ENCODE data around the gene ZNF853. TPM values are rescaled to one million over a fixed set of nuclear protein-coding genes. Genes with fewer than 3 reads are reported as not detected.
"Not testable (repeated sequence)": the region's sequence is repeated elsewhere in the genome, so short reads cannot be mapped to it uniquely, and the experiment has no call there.

The ZNF853 gene
- polyA plus RNA-seq, 1 donor (not counting 4 experiments of a cell fraction or from before 2014, with no cell fraction given) = 0.03 TPM

- Histone ChIP-seq H3K27me3 (ENCODE audit: control insufficient read depth, extremely low read depth, insufficient read depth, low read length) (no peaks in the 10 kb centered on the region), H4K20me1 (ENCODE audit: control insufficient read depth, extremely low read depth, insufficient read depth, low read length) (no peaks in the 10 kb centered on the region), H3K27ac (ENCODE audit: control insufficient read depth, insufficient read depth, low read length) (no peak overlapping the region), H3K36me3 (ENCODE audit: control insufficient read depth in 2 of 2, extremely low read depth in 1 of 2, insufficient read depth in 2 of 2, low read length in 2 of 2) (peaks cover 3 to 10% of the 10 kb centered on the region in 2 experiments), H3K9ac (ENCODE audit: control insufficient read depth, extremely low read depth, insufficient read depth, low read length) (no peak overlapping the region), H3K79me2 (ENCODE audit: control insufficient read depth, insufficient read depth, low read length) (no peaks in the 10 kb centered on the region), H3K9me3 (ENCODE audit: control insufficient read depth, low read depth, low read length) (no peaks in the 10 kb centered on the region), H3K4me2 (ENCODE audit: control insufficient read depth, extremely low read depth, insufficient read depth, low read depth, low read length) (no peak overlapping the region), H3K4me3 (ENCODE audit: control insufficient read depth in 2 of 3, extremely low read depth in 1 of 3, insufficient read depth in 2 of 3, low read depth in 1 of 3, low read length in 3 of 3) (no peak overlapping the region), H3K4me1 (ENCODE audit: control insufficient read depth, extremely low read depth, insufficient read depth, low read length) (no peaks in the 10 kb centered on the region), H2AFZ (ENCODE audit: control insufficient read depth, low read length) (no peak overlapping the region), H3K9me1 (ENCODE audit: control insufficient read depth, extremely low read depth, insufficient read depth, low read length) (no peaks in the 10 kb centered on the region)
- TF ChIP-seq EZH2 (IDR thresholded peaks at IDR 0.05; ENCODE audit: low read length) = no peak
- TF ChIP-seq CTCF (optimal IDR thresholded peaks at IDR 0.05 in 1 of 3, IDR thresholded peaks at IDR 0.05 in 1 of 3, conservative IDR thresholded peaks at IDR 0.05 in 1 of 3; ENCODE audit: extremely low read depth in 1 of 3, insufficient read depth in 2 of 3, low read length in 3 of 3) = peak; percentile 11 to 25 (median 17)
- FAIRE-seq (no peak), DNase-seq (ENCODE audit: low read depth, low spot score) (no peak)
- dilution Hi-C loops (cut with MboI; ENCODE audit: extremely low pct_ligation_motif_present, low sequenced_read_pairs) = no loop called here
Measured at GRCh38 chr7:6579446-6579845, 36.0 kb upstream of the ZNF853 start.

- H3K27ac ChIP-seq (ENCODE audit: control insufficient read depth, insufficient read depth, low read length); H3K4me2 ChIP-seq (ENCODE audit: control insufficient read depth, extremely low read depth, insufficient read depth, low read depth, low read length); H3K27me3 ChIP-seq (ENCODE audit: control insufficient read depth, extremely low read depth, insufficient read depth, low read length); H2AFZ ChIP-seq (ENCODE audit: control insufficient read depth, low read length); dilution Hi-C loops (cut with MboI; ENCODE audit: extremely low pct_ligation_motif_present, low sequenced_read_pairs); H3K4me3 ChIP-seq (ENCODE audit: control insufficient read depth in 2 of 3, extremely low read depth in 1 of 3, insufficient read depth in 2 of 3, low read depth in 1 of 3, low read length in 3 of 3); H3K9ac ChIP-seq (ENCODE audit: control insufficient read depth, extremely low read depth, insufficient read depth, low read length); H3K4me1 ChIP-seq (ENCODE audit: control insufficient read depth, extremely low read depth, insufficient read depth, low read length); FAIRE-seq; H3K9me3 ChIP-seq (ENCODE audit: control insufficient read depth, low read depth, low read length); H3K9me1 ChIP-seq (ENCODE audit: control insufficient read depth, extremely low read depth, insufficient read depth, low read length); DNase-seq (ENCODE audit: low read depth, low spot score); H4K20me1 ChIP-seq (ENCODE audit: control insufficient read depth, extremely low read depth, insufficient read depth, low read length); H3K79me2 ChIP-seq (ENCODE audit: control insufficient read depth, insufficient read depth, low read length): not testable (repeated sequence)
- peaks cover 8 to 15% of the 10 kb centered on the region in 2 experiments for H3K36me3 ChIP-seq (ENCODE audit: control insufficient read depth in 2 of 2, extremely low read depth in 1 of 2, insufficient read depth in 2 of 2, low read length in 2 of 2)
Measured at GRCh38 chr7:6585746-6586432, 29.5 kb upstream of the ZNF853 start.

- H3K27ac ChIP-seq (ENCODE audit: control insufficient read depth, insufficient read depth, low read length) = no peak overlapping the region
- no peak overlapping the region for H3K4me2 ChIP-seq (ENCODE audit: control insufficient read depth, extremely low read depth, insufficient read depth, low read depth, low read length)
- H3K4me1 ChIP-seq (ENCODE audit: control insufficient read depth, extremely low read depth, insufficient read depth, low read length) = peaks cover 6% of the 10 kb centered on the region
- H3K27me3 ChIP-seq (ENCODE audit: control insufficient read depth, extremely low read depth, insufficient read depth, low read length) = no peaks in the 10 kb centered on the region
- H3K9me1 ChIP-seq (ENCODE audit: control insufficient read depth, extremely low read depth, insufficient read depth, low read length) = no peaks in the 10 kb centered on the region
- H3K36me3 ChIP-seq (ENCODE audit: control insufficient read depth in 2 of 2, extremely low read depth in 1 of 2, insufficient read depth in 2 of 2, low read length in 2 of 2) = peaks cover 10 to 14% of the 10 kb centered on the region in 2 experiments
- no peak for TF ChIP-seq CTCF (optimal IDR thresholded peaks at IDR 0.05 in 1 of 3, IDR thresholded peaks at IDR 0.05 in 1 of 3, conservative IDR thresholded peaks at IDR 0.05 in 1 of 3; ENCODE audit: extremely low read depth in 1 of 3, insufficient read depth in 2 of 3, low read length in 3 of 3)
- no peak for TF ChIP-seq EZH2 (IDR thresholded peaks at IDR 0.05; ENCODE audit: low read length)
- peaks cover 13% of the 10 kb centered on the region for H3K79me2 ChIP-seq (ENCODE audit: control insufficient read depth, insufficient read depth, low read length)
- dilution Hi-C loops (cut with MboI; ENCODE audit: extremely low pct_ligation_motif_present, low sequenced_read_pairs) = no loop called here
- DNase-seq (ENCODE audit: low read depth, low spot score) (no peak), FAIRE-seq (no peak)
- no peak overlapping the region for H3K9ac ChIP-seq (ENCODE audit: control insufficient read depth, extremely low read depth, insufficient read depth, low read length)
- no peak overlapping the region for H2AFZ ChIP-seq (ENCODE audit: control insufficient read depth, low read length)
- H3K9me3 ChIP-seq (ENCODE audit: control insufficient read depth, low read depth, low read length) = no peaks in the 10 kb centered on the region
- H3K4me3 ChIP-seq (ENCODE audit: control insufficient read depth in 2 of 3, extremely low read depth in 1 of 3, insufficient read depth in 2 of 3, low read depth in 1 of 3, low read length in 3 of 3) = no peak overlapping the region
- H4K20me1 ChIP-seq (ENCODE audit: control insufficient read depth, extremely low read depth, insufficient read depth, low read length) = no peaks in the 10 kb centered on the region
Measured at GRCh38 chr7:6588566-6588965, 26.8 kb upstream of the ZNF853 start.
